Testis (tissue), 2 donors: ENCODE results near the gene CTPS2.

Experiments
- POLR2A ChIP-seq: fragments of 450-650 bp; IDR thresholded peaks from one replicate; pipeline ENCODE4 v1.6.1; 2017; ENCODE audit warnings: antibody characterized with exemption, mild to moderate bottlenecking, moderate library complexity
- TF ChIP-seq, protein P1 (sequence below), 3 experiments: fragments of 450-650 bp in 2 of 3; fragments of 200-600 bp in 1 of 3; sonication (generic) in 1 of 3; IDR thresholded peaks; one replicate each; pipeline ENCODE4 v1.5.1; 2016 to 2019; ENCODE audit warnings: antibody characterized with exemption in 3 of 3, mild to moderate bottlenecking in 2 of 3, moderate library complexity in 1 of 3

DNA sequence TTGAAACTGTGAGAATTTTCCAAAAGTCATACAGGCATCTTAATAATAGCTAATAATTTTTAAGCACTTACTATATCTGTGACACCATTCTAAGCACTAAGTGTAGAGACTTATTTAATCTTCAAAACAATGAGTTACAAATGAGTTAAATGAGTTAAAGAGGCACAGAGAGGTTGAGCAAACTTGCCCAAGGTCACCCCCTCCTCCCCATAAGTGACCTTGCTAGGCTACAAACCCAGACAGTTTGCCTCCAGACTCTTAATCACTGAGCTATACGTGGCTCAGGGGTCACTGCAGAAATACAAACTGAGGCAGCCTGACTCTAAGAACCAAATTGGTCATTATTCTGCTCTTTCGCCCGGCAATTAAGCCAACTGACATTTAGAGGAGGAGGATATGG is 15.5 kb downstream of the CTPS2 start:
- TF ChIP-seq, protein P1, sequence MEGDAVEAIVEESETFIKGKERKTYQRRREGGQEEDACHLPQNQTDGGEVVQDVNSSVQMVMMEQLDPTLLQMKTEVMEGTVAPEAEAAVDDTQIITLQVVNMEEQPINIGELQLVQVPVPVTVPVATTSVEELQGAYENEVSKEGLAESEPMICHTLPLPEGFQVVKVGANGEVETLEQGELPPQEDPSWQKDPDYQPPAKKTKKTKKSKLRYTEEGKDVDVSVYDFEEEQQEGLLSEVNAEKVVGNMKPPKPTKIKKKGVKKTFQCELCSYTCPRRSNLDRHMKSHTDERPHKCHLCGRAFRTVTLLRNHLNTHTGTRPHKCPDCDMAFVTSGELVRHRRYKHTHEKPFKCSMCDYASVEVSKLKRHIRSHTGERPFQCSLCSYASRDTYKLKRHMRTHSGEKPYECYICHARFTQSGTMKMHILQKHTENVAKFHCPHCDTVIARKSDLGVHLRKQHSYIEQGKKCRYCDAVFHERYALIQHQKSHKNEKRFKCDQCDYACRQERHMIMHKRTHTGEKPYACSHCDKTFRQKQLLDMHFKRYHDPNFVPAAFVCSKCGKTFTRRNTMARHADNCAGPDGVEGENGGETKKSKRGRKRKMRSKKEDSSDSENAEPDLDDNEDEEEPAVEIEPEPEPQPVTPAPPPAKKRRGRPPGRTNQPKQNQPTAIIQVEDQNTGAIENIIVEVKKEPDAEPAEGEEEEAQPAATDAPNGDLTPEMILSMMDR (IDR thresholded peaks at IDR 0.05), result no peak
- no peak for TF ChIP-seq POLR2A
